ENCODE results near the gene GPR108. TPM values are rescaled to one million over a fixed set of nuclear protein-coding genes. Genes with fewer than 3 reads are reported as not detected.
"Not testable (repeated sequence)": the region's sequence is repeated elsewhere in the genome, so short reads cannot be mapped to it uniquely, and the experiment has no call there.

The GPR108 gene
- total RNA-seq, 1 donor from 2014 or later, result 87.7 TPM

GRCh38 chr19:6774821-6775707 is 37.7 kb upstream of the GPR108 start:
- Histone ChIP-seq H3K4me3 (ENCODE audit: low read depth, low read length) (no peak overlapping the region), H3K27me3 (ENCODE audit: control insufficient read depth, insufficient read depth, low read length) (no peaks in the 10 kb centered on the region), H3K36me3 (ENCODE audit: control insufficient read depth, insufficient read depth, low read length) (no peaks in the 10 kb centered on the region)
- DNase-seq (ENCODE audit: low read depth) (no peak), FAIRE-seq (no peak)
- TF ChIP-seq CTCF (IDR thresholded peaks at IDR 0.05; ENCODE audit: insufficient read depth, low read length, severe bottlenecking), result no peak

GRCh38 chr19:6773323-6773931 is 36.0 kb upstream of the GPR108 start:
- FAIRE-seq (no peak), DNase-seq (ENCODE audit: low read depth) (no peak)
- no peak overlapping the region for H3K4me3 ChIP-seq (ENCODE audit: low read depth, low read length)
- TF ChIP-seq CTCF (IDR thresholded peaks at IDR 0.05; ENCODE audit: insufficient read depth, low read length, severe bottlenecking), result no peak
- H3K36me3 ChIP-seq (ENCODE audit: control insufficient read depth, insufficient read depth, low read length), result no peaks in the 10 kb centered on the region
- H3K27me3 ChIP-seq (ENCODE audit: control insufficient read depth, insufficient read depth, low read length), result no peaks in the 10 kb centered on the region

GRCh38 chr19:6772866-6773322 is 35.5 kb upstream of the GPR108 start:
- DNase-seq (ENCODE audit: low read depth) (no peak), FAIRE-seq (no peak)
- no peak overlapping the region for H3K4me3 ChIP-seq (ENCODE audit: low read depth, low read length)
- no peaks in the 10 kb centered on the region for H3K36me3 ChIP-seq (ENCODE audit: control insufficient read depth, insufficient read depth, low read length)
- H3K27me3 ChIP-seq (ENCODE audit: control insufficient read depth, insufficient read depth, low read length), result no peaks in the 10 kb centered on the region
- no peak for TF ChIP-seq CTCF (IDR thresholded peaks at IDR 0.05; ENCODE audit: insufficient read depth, low read length, severe bottlenecking)

GRCh38 chr19:6772028-6772865 is 34.9 kb upstream of the GPR108 start, which contains the start of gene VAV1:
TSS of gene VAV1 (plus strand) at chr19:6772708. CDS start at chr19:6772808, 100 bp downstream.
- no peak for FAIRE-seq
- Histone ChIP-seq H3K4me3 (ENCODE audit: low read depth, low read length) (no peak within 1 kb of the TSS), H3K27me3 (ENCODE audit: control insufficient read depth, insufficient read depth, low read length) (no peaks in the 10 kb centered on the region), H3K36me3 (ENCODE audit: control insufficient read depth, insufficient read depth, low read length) (no peaks in the 10 kb centered on the region)
- DNase-seq (ENCODE audit: low read depth), result no peak
- TF ChIP-seq CTCF (IDR thresholded peaks at IDR 0.05; ENCODE audit: insufficient read depth, low read length, severe bottlenecking), result peak; percentile 37

GRCh38 chr19:6771648-6772027 is 34.3 kb upstream of the GPR108 start:
- H3K27me3 ChIP-seq (ENCODE audit: control insufficient read depth, insufficient read depth, low read length); H3K4me3 ChIP-seq (ENCODE audit: low read depth, low read length); H3K36me3 ChIP-seq (ENCODE audit: control insufficient read depth, insufficient read depth, low read length); FAIRE-seq; DNase-seq (ENCODE audit: low read depth): not testable (repeated sequence)
